H1 (cell line): Measurements from ENCODE around the gene OTUD4. TPM values are rescaled to one million over a fixed set of nuclear protein-coding genes. Genes with fewer than 3 reads are reported as not detected.

Source experiments
- CTCF ChIA-PET: fragments of 300-600 bp; sonication (Branson Sonifier 250); formaldehyde crosslinking; loops from one replicate; lab custom pipeline; 2021; ENCODE audit not compliant: partially characterized antibody; lab: Charles Lee
- POLR2A ChIA-PET: fragments of 300-600 bp; sonication (Branson Sonifier 250); formaldehyde crosslinking; loops from one replicate; lab custom pipeline; 2021; ENCODE audit warnings: inconsistent platforms; ENCODE audit not compliant: partially characterized antibody; lab: Charles Lee
- DNase-seq, 2 experiments: peaks; one replicate each; pipeline versions ENCODE4 v3.0.0 to v3.0.0-alpha.2; 2010 to 2022; ENCODE audit warnings: low spot score in 2 of 2, low read depth in 1 of 2, mixed read lengths in 1 of 2
- FAIRE-seq: peaks from 2 replicates; lab custom pipeline; 2011; peaks lifted over from hg19 to GRCh38; lab: Jason Lieb, UNC
- H2AFZ ChIP-seq: 2 replicates; pipeline ENCODE4 v1.8.1; 2012; ENCODE audit warnings: low read length, inconsistent platforms
- H2AK5ac ChIP-seq: 2 replicates; pipeline ENCODE4 v1.6.1; 2013; ENCODE audit warnings: low read depth, low read length
- H2BK120ac ChIP-seq: replicated peaks from 2 replicates; pipeline ENCODE3; 2013; ENCODE audit warnings: low read depth, low read length, inconsistent platforms
- H2BK12ac ChIP-seq: 2 replicates; pipeline ENCODE4 v1.6.1; 2013; ENCODE audit warnings: low read depth, low read length
- H2BK15ac ChIP-seq: 2 replicates; pipeline ENCODE4 v1.6.1; 2013; ENCODE audit warnings: low read length
- H2BK20ac ChIP-seq: 2 replicates; pipeline ENCODE4 v1.6.1; 2013; ENCODE audit warnings: low read length
- H2BK5ac ChIP-seq: 2 replicates; pipeline ENCODE4 v1.6.1; 2013; ENCODE audit warnings: low read depth, low read length
- H3K14ac ChIP-seq: 2 replicates; pipeline ENCODE4 v1.6.1; 2013; ENCODE audit warnings: inconsistent platforms; ENCODE audit not compliant: insufficient read length
- H3K18ac ChIP-seq: 2 replicates; pipeline ENCODE4 v1.6.1; 2013; ENCODE audit warnings: low read length; ENCODE audit errors: extremely low read depth
- H3K23ac ChIP-seq: 2 replicates; pipeline ENCODE4 v1.6.1; 2013; ENCODE audit warnings: inconsistent platforms; ENCODE audit not compliant: insufficient read length
- H3K23me2 ChIP-seq: 2 replicates; pipeline ENCODE4 v1.6.1; 2013; ENCODE audit warnings: low read depth, low read length
- H3K27ac ChIP-seq: 2 replicates; pipeline ENCODE4 v1.6.1; 2011; ENCODE audit warnings: low read depth, low read length, inconsistent platforms
- H3K27me3 ChIP-seq, 4 experiments: replicated peaks in 1 of 4; 1 replicate in 1 of 4; 2 replicates in 3 of 4; pipeline versions ENCODE4 v1.6.1 to v1.8.1; 2011 to 2013; ENCODE audit warnings: low read length in 3 of 4, mild to moderate bottlenecking in 3 of 4, inconsistent platforms in 2 of 4, mixed read lengths in 2 of 4, moderate library complexity in 1 of 4; ENCODE audit not compliant: control insufficient read depth in 3 of 4, insufficient read depth in 3 of 4; ENCODE audit errors: extremely low read depth in 1 of 4
- H3K36me3 ChIP-seq, 4 experiments: 2 replicates each; pipeline versions ENCODE4 v1.6.1 to v1.8.1; 2011 to 2013; ENCODE audit warnings: mild to moderate bottlenecking in 4 of 4, low read length in 3 of 4, moderate library complexity in 2 of 4, control low read depth in 1 of 4, inconsistent platforms in 1 of 4; ENCODE audit not compliant: insufficient read depth in 4 of 4, control insufficient read depth in 2 of 4
- H3K4ac ChIP-seq: replicated peaks from 2 replicates; pipeline ENCODE3; 2013; ENCODE audit warnings: low read length, low read depth, mixed read lengths, inconsistent platforms; ENCODE audit not compliant: insufficient read length
- H3K4me1 ChIP-seq, 4 experiments: replicated peaks in 1 of 4; 1 replicate in 1 of 4; 2 replicates in 3 of 4; pipeline versions ENCODE4 v1.6.1 to v1.8.1; 2011 to 2013; ENCODE audit warnings: low read length in 3 of 4, inconsistent platforms in 2 of 4, mixed read lengths in 1 of 4; ENCODE audit not compliant: insufficient read depth in 4 of 4, control insufficient read depth in 3 of 4
- H3K4me2 ChIP-seq, 2 experiments: 2 replicates each; pipeline versions ENCODE4 v1.6.1 to v1.8.1; 2011 to 2013; ENCODE audit warnings: low read depth in 2 of 2, low read length in 2 of 2, control low read depth in 1 of 2, inconsistent platforms in 1 of 2, mild to moderate bottlenecking in 1 of 2; ENCODE audit not compliant: insufficient read depth in 1 of 2
- H3K4me3 ChIP-seq, 4 experiments: fragments of 200-600, 300-600 bp in 1 of 4; sonication (generic), shearing (Covaris generic), sonication (Bioruptor Twin) in 1 of 4; 2 replicates each; pipeline versions ENCODE4 v1.5.1 to v1.8.1; 2011 to 2016; ENCODE audit warnings: low read length in 4 of 4, low read depth in 3 of 4, control low read depth in 2 of 4, inconsistent platforms in 2 of 4, mild to moderate bottlenecking in 2 of 4, mixed read lengths in 1 of 4, moderate library complexity in 1 of 4; ENCODE audit not compliant: insufficient read depth in 2 of 4; ENCODE audit errors: extremely low read depth in 1 of 4
- H3K56ac ChIP-seq: replicated peaks from 2 replicates; pipeline ENCODE3; 2013; ENCODE audit warnings: low read depth, mild to moderate bottlenecking, mixed read lengths, low read length, inconsistent platforms; ENCODE audit not compliant: insufficient read length
- H3K79me1 ChIP-seq: 2 replicates; pipeline ENCODE4 v1.6.1; 2013; ENCODE audit warnings: low read depth, low read length, control low read depth
- H3K79me2 ChIP-seq, 2 experiments: 2 replicates each; pipeline versions ENCODE4 v1.6.1 to v1.8.1; 2012 to 2013; ENCODE audit warnings: low read length in 2 of 2, mild to moderate bottlenecking in 2 of 2, inconsistent platforms in 1 of 2; ENCODE audit not compliant: insufficient read depth in 2 of 2, control insufficient read depth in 1 of 2
- H3K9ac ChIP-seq, 4 experiments: replicated peaks in 1 of 4; 1 replicate in 1 of 4; 2 replicates in 3 of 4; pipeline versions ENCODE4 v1.6.1 to v1.8.1; 2011 to 2013; ENCODE audit warnings: low read depth in 3 of 4, low read length in 3 of 4, control low read depth in 2 of 4, mild to moderate bottlenecking in 2 of 4, moderate library complexity in 2 of 4, inconsistent platforms in 1 of 4; ENCODE audit errors: extremely low read depth in 1 of 4
- H3K9me3 ChIP-seq, 2 experiments: 2 replicates each; pipeline versions ENCODE4 v1.6.1 to v1.8.1; 2012 to 2013; ENCODE audit warnings: mild to moderate bottlenecking in 2 of 2, moderate library complexity in 2 of 2, control low read depth in 1 of 2, inconsistent platforms in 1 of 2, low read depth in 1 of 2, low read length in 1 of 2, mixed read lengths in 1 of 2; ENCODE audit not compliant: insufficient read depth in 2 of 2
- H4K20me1 ChIP-seq, 2 experiments: replicated peaks in 1 of 2; 2 replicates each; pipeline versions ENCODE3 to v1.8.1; 2011 to 2013; ENCODE audit warnings: inconsistent platforms in 2 of 2, low read length in 2 of 2, mild to moderate bottlenecking in 1 of 2; ENCODE audit not compliant: insufficient read depth in 2 of 2, control insufficient read depth in 1 of 2
- H4K5ac ChIP-seq: 2 replicates; pipeline ENCODE4 v1.6.1; 2013; ENCODE audit warnings: low read length, low read depth, mixed read lengths, inconsistent platforms; ENCODE audit not compliant: insufficient read length
- H4K8ac ChIP-seq: 2 replicates; pipeline ENCODE4 v1.8.0; 2013; ENCODE audit warnings: mild to moderate bottlenecking, moderate library complexity, low read length, inconsistent platforms; ENCODE audit not compliant: insufficient read depth; ENCODE audit errors: extremely low read depth
- H4K91ac ChIP-seq: replicated peaks from 2 replicates; pipeline ENCODE3; 2013; ENCODE audit warnings: low read length, mixed read lengths, inconsistent platforms; ENCODE audit not compliant: insufficient read length
- CBX8 ChIP-seq: fragments of 300-800, 300-1000 bp; sonication (generic); IDR thresholded peaks from 2 replicates; pipeline ENCODE4 v1.7.1; 2016; ENCODE audit warnings: low read depth, low read length, borderline replicate concordance
- EP300 ChIP-seq, 2 experiments: IDR thresholded peaks; 1 replicate in 1 of 2; 2 replicates in 1 of 2; pipeline ENCODE4 v1.6.1; 2011 to 2012; ENCODE audit warnings: low read depth in 2 of 2, low read length in 2 of 2, mild to moderate bottlenecking in 2 of 2, borderline replicate concordance in 1 of 2, inconsistent platforms in 1 of 2, moderate library complexity in 1 of 2
- JUND ChIP-seq: IDR thresholded peaks from 2 replicates; pipeline ENCODE4 v1.6.1; 2011; ENCODE audit warnings: mild to moderate bottlenecking, improper control_type of control experiment, low read length
- KDM1A ChIP-seq: fragments of 200-600, 300-600 bp; sonication (generic); IDR thresholded peaks from 2 replicates; pipeline ENCODE4 v1.7.1; 2016; ENCODE audit warnings: mild to moderate bottlenecking, low read length, borderline replicate concordance
- MAFK ChIP-seq: IDR thresholded peaks from 2 replicates; pipeline ENCODE4 v1.6.1; 2012; ENCODE audit warnings: low read depth, mild to moderate bottlenecking, improper control_type of control experiment, low read length
- PHF8 ChIP-seq: fragments of 200-600 bp; sonication (generic); conservative IDR thresholded peaks from 2 replicates; pipeline ENCODE4 v1.7.1; 2012; ENCODE audit warnings: low read depth, mild to moderate bottlenecking, inconsistent platforms, low read length, moderate library complexity
- SIN3A ChIP-seq, 2 experiments: IDR thresholded peaks in 1 of 2; conservative IDR thresholded peaks in 1 of 2; 2 replicates each; pipeline ENCODE4 v1.6.1; 2011 to 2012; ENCODE audit warnings: low read length in 2 of 2, improper control_type of control experiment in 1 of 2, low read depth in 1 of 2, mild to moderate bottlenecking in 1 of 2
- SIRT6 ChIP-seq: IDR thresholded peaks from one replicate; pipeline ENCODE4 v1.7.1; 2012; ENCODE audit warnings: low read length, inconsistent platforms
- SP2 ChIP-seq: IDR thresholded peaks from 2 replicates; pipeline ENCODE4 v1.6.1; 2012; ENCODE audit warnings: mild to moderate bottlenecking, low read length, inconsistent platforms
- TBP ChIP-seq: IDR thresholded peaks from 2 replicates; pipeline ENCODE4 v1.6.1; 2011; ENCODE audit warnings: low read depth, low read length, improper control_type of control experiment
- WGBS, 2 experiments: shearing (Covaris generic) in 1 of 2; methylation state at CpG; one replicate each; pipeline versions ENCODE4 v1.1.6 to v1.1.7; 2013 to 2015; ENCODE audit warnings: low lambda C conversion rate in 2 of 2, mixed read lengths in 2 of 2, inconsistent platforms in 1 of 2, low coverage in 1 of 2, missing lambda C conversion rate in 1 of 2; ENCODE audit not compliant: insufficient replicate concordance in 2 of 2, insufficient coverage in 1 of 2, insufficient read length in 1 of 2; ENCODE audit errors: extremely low coverage in 1 of 2, missing lambda C conversion rate in 1 of 2; 5-methylcytosine and 5-hydroxymethylcytosine counted together
- polyA plus RNA-seq, 7 experiments: library from polyadenylated mRNA; depleted of rRNA in 3 of 7; stranded (reverse) in 5 of 7; unstranded in 2 of 7; fragments of >200 nt in 5 of 7; fragments of 200-250 nt in 2 of 7; gene quantifications; 1 replicate in 5 of 7; 2 replicates in 1 of 7; 4 replicates in 1 of 7; pipeline versions ENCODE4 v1.2.1 to v1.2.3, GENCODE V29; 2011 to 2013; ENCODE audit warnings: missing spikeins in 2 of 7, mixed read lengths in 2 of 7
- total RNA-seq: library from RNA; stranded (reverse); fragmentation: NEBNext Ultra II Directional; extraction: Animal tissue kit (Norgen Biotek cat#: 25700); gene quantifications from 2 replicates; pipeline ENCODE4 v1.2.1, GENCODE V29; 2021

Gene OTUD4
- total and polyA plus RNA-seq, 2 of the 8 experiments (the other 6 are each of a cell fraction or from before 2014, with no cell fraction given) = 17.4 to 57.0 TPM

DNA sequence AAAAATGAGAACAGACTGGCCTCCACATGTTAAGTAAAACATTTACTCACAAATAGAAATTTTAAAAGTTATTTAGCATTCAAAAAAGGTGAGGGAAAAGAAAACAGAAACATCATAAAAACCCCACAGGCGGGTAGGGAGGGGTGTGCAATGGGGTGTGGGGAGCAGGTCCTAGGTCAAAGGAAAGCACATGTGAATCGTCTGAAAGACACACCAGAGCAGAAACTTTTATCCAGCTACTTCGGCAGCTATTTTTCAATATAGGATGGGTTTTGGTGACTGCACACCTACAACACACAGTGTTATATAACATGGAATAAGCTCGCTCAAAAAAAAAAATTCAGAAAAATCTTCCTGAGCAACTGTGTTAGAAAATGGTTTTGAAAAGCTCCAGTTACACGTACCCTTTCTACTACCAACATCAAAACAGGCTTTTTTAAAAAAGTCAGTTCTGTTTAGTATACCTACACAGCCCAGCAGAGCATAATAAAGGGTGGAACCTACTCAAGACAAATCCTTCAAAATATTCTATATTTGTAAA, 1.6 kb downstream of the OTUD4 start:
- H3K9me3 ChIP-seq = no peaks in the 10 kb centered on the region
- H3K27ac ChIP-seq = no peak overlapping the region
- peaks cover 0 to 6% (median under 1%) of the 10 kb centered on the region in 4 experiments; a peak in 2 of 8 replicates for H3K36me3 ChIP-seq
- H3K4me3 ChIP-seq = peak overlapping the region; percentile 67 to 88 (median 81)
- no peak overlapping the region for H3K18ac ChIP-seq
- no peak overlapping the region for H2AFZ ChIP-seq
- no peak overlapping the region for H2BK120ac ChIP-seq
- H3K4me1 ChIP-seq = peaks cover 0 to 3% (median 1%) of the 10 kb centered on the region in 4 experiments; a peak in 4 of 7 replicates
- FAIRE-seq = no peak
- H3K4ac ChIP-seq = no peak overlapping the region
- TF ChIP-seq PHF8 (no peak), EP300 (IDR thresholded peaks at IDR 0.05; ENCODE audit: borderline replicate concordance in 1 of 2, low read depth in 2 of 2, low read length in 2 of 2) (no peak), CBX8 (no peak), MAFK (no peak), TBP (no peak), SIN3A (conservative IDR thresholded peaks at IDR 0.05 in 1 of 2, IDR thresholded peaks at IDR 0.05 in 1 of 2; ENCODE audit: low read depth in 1 of 2, low read length in 2 of 2) (no peak), JUND (no peak), SIRT6 (no peak), SP2 (no peak), KDM1A (no peak)
- no peak overlapping the region for H3K56ac ChIP-seq
- no peak overlapping the region for H2BK12ac ChIP-seq
- peak overlapping the region in 3 of 4 experiments; percentile 67 to 84 (median 80); a peak in 5 of 7 replicates for H3K9ac ChIP-seq
- H4K8ac ChIP-seq = no peak overlapping the region
- H4K20me1 ChIP-seq = peaks cover 2 to 7% of the 10 kb centered on the region in 2 experiments
- ChIA-PET POLR2A (interaction anchor here (0.6 to 1.4 kb wide), 3 partner anchors 22 to 1032 kb away, joined by 3 read pairs; no protein-coding TSS in a partner anchor), CTCF (interaction anchor here (0.6 to 1.1 kb wide), 3 partner anchors 357 to 440 kb away, joined by 3 to 4 read pairs (median 4); partner anchors contain the start of gene MMAA)
- H3K14ac ChIP-seq = no peak overlapping the region
- peak overlapping the region; percentile 87 to 97 for H3K4me2 ChIP-seq
- H4K91ac ChIP-seq = no peak overlapping the region
- no peak overlapping the region for H2BK5ac ChIP-seq
- H2AK5ac ChIP-seq = no peak overlapping the region
- DNase-seq = no peak
- no peak overlapping the region for H2BK15ac ChIP-seq
- no peak overlapping the region for H3K23ac ChIP-seq
- H3K79me1 ChIP-seq = no peaks in the 10 kb centered on the region
- no peaks in the 10 kb centered on the region for H3K27me3 ChIP-seq
- no peak overlapping the region for H4K5ac ChIP-seq
- H3K79me2 ChIP-seq = peaks cover 17 to 56% of the 10 kb centered on the region in 2 experiments
- H2BK20ac ChIP-seq = no peak overlapping the region
- 7% methylated on average over 5 of the region's 5 CpGs; no CpG with 5 or more reads in 1 of the 2 experiments for WGBS, 2 experiments
- peaks cover 12% of the 10 kb centered on the region for H3K23me2 ChIP-seq
